ENCODE data around the gene CDKN2B. TPM values are rescaled to one million over a fixed set of nuclear protein-coding genes. Genes with fewer than 3 reads are reported as not detected.

The CDKN2B gene
- total and polyA plus RNA-seq, 9 donors, result 0.63 to 5.7 (median 1.7) TPM

GRCh38 chr9:21958833-21959232 is 50.3 kb downstream of the CDKN2B start:
- H3K36me3 ChIP-seq, result no peaks in the 10 kb centered on the region
- no peaks in the 10 kb centered on the region for H3K9me3 ChIP-seq
- intact Hi-C loops (cut with DNase I), result no loop called here
- no peak overlapping the region for H3K4me3 ChIP-seq
- WGBS, 3 donors, result 76 to 81% (median 78%) methylated on average over 2 of the region's 2 CpGs
- no peaks in the 10 kb centered on the region for H3K4me1 ChIP-seq (ENCODE audit: insufficient read depth)
- no peaks in the 10 kb centered on the region for H3K27me3 ChIP-seq
- H3K27ac ChIP-seq, result no peak overlapping the region
- TF ChIP-seq POLR2A (IDR thresholded peaks at IDR 0.05) (no peak), CTCF (IDR thresholded peaks at IDR 0.05) (no peak), EP300 (IDR thresholded peaks at IDR 0.05) (no peak)
- DNase-seq, result no peak

Small RNAs within 50 kb of the gene (small RNA-seq; reads per million reads assigned to genes)
- not detected for gene RF02045

Other genes with a start within 250 kb of the CDKN2B start
- 10 to 100 TPM; 30.1 to 43.3 (median 34.5) TPM for gene MTAP, start 206.7 kb downstream of the CDKN2B start, total RNA-seq
- 10 to 100 TPM; 12.2 to 24.5 TPM for gene MTAP, start 206.7 kb downstream of the CDKN2B start, polyA plus RNA-seq
- 1 to 10 TPM in 3 of 7 donors, under 1 TPM in 4; 0.20 to 7.6 (median 0.82) TPM for gene CDKN2A, start 14.9 kb downstream of the CDKN2B start, total RNA-seq
- 1 to 10 TPM; 1.0 to 1.3 TPM for gene CDKN2A, start 14.9 kb downstream of the CDKN2B start, polyA plus RNA-seq
- 1 to 10 TPM in 3 of 7 donors, under 1 TPM in 3, not detected in 1; 0.51 to 2.1 (median 0.82) TPM for gene CDKN2B-AS1, start 14.5 kb downstream of the CDKN2B start, total RNA-seq
- under 1 TPM; 0.06 to 0.32 TPM for gene CDKN2B-AS1, start 14.5 kb downstream of the CDKN2B start, polyA plus RNA-seq

Measured in ovary (tissue), 9 donors.